ENCODE results near the gene HEY2. TPM values are rescaled to one million over a fixed set of nuclear protein-coding genes. Genes with fewer than 3 reads are reported as not detected.

The HEY2 gene
- total RNA-seq: 2.2 and 2.3 TPM in 2 replicates

DNA sequence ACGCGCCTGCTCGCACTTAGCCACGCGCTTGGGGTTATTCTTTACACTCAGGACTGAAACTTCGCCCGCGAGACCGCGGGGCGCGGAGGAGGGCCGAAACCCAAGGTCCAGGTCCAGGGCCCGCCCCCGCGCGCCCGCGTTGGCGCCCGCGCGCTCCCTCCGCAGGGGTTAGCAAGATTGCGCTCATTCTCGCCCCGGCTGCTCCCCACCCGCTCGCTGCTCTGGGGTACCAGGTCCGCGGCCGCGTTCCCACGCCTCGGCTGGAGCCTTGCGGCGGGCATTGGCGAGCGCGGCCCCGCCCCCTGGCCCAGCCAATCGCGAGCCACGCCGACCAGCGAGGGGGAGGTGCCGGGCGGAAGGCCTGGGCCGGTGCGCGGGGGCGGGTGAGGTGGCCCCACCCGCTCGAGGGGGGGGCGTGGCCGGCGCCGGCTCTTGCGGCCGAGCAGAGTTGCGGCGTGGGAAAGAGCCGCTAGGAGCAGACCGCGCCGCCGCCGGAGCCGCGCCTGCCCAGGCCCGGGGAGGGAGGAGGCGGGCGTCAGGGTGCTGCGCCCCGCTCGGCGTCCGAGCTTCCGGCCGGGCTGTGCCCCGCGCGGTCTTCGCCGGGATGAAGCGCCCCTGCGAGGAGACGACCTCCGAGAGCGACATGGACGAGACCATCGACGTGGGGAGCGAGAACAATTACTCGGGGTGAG, at the start of gene HEY2:
Gene HEY2, plus strand, starts transcription at position 460 of the 692 bp plus-strand sequence. Its CDS starts 145 bp downstream, at position 605.

DNA sequence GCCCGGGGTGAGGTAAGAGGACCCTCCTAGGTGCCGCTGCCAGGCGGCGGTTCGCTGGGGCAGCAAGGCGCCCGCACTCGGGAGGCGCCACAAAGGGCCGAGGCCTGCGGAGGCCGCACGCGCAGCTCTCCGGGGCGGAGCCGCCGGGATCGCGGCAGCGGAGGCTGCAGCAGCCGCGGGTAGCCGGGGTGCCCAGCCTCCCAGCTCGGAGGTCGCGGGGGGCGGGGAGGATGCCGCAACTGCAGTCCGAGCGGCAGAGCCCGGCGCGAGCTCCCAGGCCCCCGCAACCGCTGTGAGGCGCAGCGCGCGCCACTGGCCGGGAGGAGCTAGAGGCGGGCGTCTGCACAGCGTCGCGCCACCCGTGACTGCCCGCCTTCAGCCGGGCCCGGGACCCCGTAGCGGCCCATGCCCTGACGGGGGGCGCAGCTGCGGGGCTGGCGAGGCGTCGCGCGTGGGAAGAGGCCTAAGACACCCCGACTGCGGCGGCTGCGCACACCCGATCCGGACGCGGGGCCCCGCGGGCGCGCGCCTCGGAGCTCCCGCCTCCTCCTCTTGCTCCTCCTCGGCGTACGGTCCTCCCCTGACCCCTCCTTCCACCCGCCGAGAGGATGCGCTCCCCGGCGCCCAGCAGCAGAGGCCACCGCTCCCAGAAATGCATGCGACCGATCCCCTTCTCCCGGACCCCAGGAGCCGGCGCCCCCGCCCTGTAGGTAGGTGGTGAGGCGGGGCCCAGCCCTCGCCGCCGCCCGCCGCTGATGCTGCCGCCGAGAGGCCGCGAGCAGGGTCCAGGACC, 41.1 kb downstream of the HEY2 start, which contains the start of gene NCOA7:
Gene NCOA7, plus strand, starts transcription at position 603 of the 793 bp plus-strand sequence. CDS start 24,395 bp downstream, outside the sequence.

Other genes with a start within 250 kb of the HEY2 start
- gene NCOA7, start 41.3 kb downstream of the HEY2 start, total RNA-seq: 12.9 and 14.8 TPM in 2 replicates
- 20.9 and 22.2 TPM in 2 replicates for gene HINT3, start 207.1 kb downstream of the HEY2 start, total RNA-seq
- gene TRMT11, start 236.9 kb downstream of the HEY2 start, total RNA-seq: 17.6 and 25.0 TPM in 2 replicates

Data from hair follicle dermal papilla cell (primary cell).